Stimulated activated CD4-positive, alpha-beta T cell treated with anti-CD3 and anti-CD28 coated beads, Interleukin-15, amount 100 ng/mL, for 1 hour (primary cell): ENCODE results near the gene TXNDC5.
"Not testable (repeated sequence)": the region's sequence is repeated elsewhere in the genome, so short reads cannot be mapped to it uniquely, and the experiment has no call there.

Experiments used
- DNase-seq, 2 donors: peaks; one replicate each; pipeline ENCODE4 v3.0.0-alpha.2; 2020; ENCODE audit warnings: low read depth in 1 of 2, low spot score in 1 of 2

TXNDC5 gene

GRCh38 chr6:7897461-7898192 is 13.0 kb downstream of the TXNDC5 start:
- no peak for DNase-seq

DNA sequence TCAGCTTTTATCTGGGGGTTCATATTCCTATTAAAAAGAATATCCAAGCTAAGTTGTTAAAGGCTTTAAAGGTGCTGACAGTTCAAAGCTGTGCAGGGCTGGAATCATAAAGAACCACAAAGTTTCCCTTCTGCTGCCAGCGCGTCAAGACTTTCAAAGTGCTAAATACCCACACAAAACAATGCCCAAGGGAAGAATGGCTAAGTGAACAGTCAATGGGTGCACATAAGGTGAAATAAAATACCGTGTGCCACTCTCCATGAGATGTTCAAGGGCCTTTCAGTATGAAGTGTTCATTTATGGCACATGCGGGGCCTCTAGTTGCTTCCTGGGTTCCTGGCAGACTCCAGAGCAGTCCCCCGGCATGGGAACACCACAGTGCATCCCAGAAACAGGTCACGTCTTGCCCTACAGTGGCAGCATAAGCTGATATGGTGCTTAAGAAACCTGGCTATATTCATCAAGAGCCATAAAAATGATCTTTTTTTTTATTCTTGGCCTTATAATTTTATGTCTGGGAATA is 14.1 kb downstream of the TXNDC5 start:
- DNase-seq, result no peak

- no peak for DNase-seq
Measured at GRCh38 chr6:7895125-7895423, 15.5 kb downstream of the TXNDC5 start.

- DNase-seq, result no peak
Measured at GRCh38 chr6:7894262-7895124, 16.1 kb downstream of the TXNDC5 start.

GRCh38 chr6:7893342-7893741 is 17.2 kb downstream of the TXNDC5 start:
- no peak for DNase-seq

GRCh38 chr6:7892367-7892766 is 18.2 kb downstream of the TXNDC5 start:
- DNase-seq, result not testable (repeated sequence)

- no peak for DNase-seq
Measured at GRCh38 chr6:7891078-7891872, 19.3 kb downstream of the TXNDC5 start.

DNA sequence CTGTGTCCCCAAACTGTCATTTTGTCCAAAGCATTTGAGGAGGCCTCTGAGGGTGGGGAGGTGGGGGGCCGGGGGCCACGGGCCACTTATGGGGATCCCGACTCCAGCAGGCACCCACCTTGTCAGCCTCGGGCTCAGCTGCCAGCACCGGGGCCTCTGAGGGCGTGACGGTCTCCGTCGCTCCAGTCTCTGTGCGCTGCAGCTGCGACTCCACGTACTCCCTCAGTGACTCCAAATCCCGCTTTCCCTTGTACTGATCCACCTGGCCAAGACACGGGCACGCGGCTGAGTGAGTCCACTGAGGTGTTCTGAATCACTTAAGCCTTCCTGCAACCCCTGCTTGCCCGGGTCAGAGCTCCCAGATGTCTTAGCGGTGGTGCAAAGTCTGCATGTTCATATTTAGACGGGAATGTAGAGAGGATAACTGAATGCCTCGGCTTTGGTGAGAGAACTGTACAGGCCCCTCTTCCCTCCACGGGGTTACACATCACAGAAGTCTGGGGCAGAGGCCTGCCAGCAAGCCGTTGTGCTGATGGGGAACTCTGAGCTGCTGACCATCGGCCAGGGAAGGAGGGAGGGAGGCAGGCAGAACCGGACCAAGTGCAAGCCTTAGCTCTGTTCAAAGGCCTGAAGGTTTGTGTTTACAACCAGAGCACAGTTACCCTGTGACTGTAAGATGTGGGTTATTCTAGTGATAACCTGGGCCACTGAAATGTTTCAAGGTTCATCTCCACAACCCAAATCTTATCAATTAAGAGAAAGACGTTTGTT is 21.8 kb downstream of the TXNDC5 start:
- no peak for DNase-seq

- no peak for DNase-seq
Measured at GRCh38 chr6:7887278-7887991, 23.2 kb downstream of the TXNDC5 start.

- no peak for DNase-seq
Measured at GRCh38 chr6:7886132-7886531, 24.5 kb downstream of the TXNDC5 start.

DNA sequence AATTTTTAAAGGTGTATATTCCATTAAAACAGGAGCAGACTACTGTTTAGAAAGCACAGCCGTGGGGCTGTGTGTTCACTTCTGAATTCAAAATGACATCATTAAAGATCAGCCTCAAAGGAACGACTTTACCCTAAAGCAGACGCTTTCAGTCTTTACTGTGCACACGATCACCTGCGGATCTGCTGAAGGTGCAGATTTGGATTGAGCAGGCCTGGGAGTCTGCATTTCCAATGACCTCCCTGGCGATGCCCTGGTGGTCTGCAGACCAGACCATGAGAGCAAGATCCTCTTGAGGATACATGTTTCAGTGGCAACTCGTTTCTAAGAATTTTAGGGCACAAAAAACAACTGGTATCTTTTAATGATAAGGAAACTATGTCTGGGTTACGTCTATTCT is 27.2 kb downstream of the TXNDC5 start:
- no peak for DNase-seq

- no peak for DNase-seq
Measured at GRCh38 chr6:7882505-7883257, 27.9 kb downstream of the TXNDC5 start.

DNA sequence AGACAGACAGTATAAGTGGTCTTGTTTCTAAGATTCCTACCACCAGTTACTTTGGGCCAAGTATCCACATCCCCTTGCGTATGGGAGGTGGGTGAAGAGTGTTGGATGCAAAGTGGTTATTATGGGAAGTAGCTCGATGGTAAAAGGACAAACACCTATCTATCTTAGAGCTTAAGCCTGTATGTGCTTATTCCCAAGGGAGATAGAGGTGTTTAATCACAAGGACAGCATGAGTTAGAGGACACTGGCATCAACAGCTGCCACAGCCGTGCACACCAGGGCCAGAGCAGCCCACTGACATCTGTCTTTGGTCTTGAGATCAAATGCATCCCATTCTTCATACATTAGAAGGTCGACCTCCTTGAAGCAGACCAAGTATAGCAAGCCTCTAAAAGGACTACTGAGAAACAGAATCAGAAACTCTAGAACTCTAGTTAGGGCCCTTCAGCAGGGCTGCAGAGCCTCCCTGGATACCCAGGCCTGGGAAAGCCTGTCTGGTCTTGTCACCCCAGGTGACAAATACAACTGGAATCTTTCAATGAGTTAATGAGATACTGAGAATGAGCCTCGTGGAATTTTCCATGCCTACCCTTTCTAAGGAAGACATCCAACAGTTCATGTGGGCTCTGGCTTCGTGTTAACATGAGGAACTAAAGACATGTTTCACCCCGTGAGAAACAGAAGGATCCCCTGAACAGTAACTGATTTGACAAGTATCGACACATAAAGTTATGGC is 28.7 kb downstream of the TXNDC5 start:
- no peak for DNase-seq

DNA sequence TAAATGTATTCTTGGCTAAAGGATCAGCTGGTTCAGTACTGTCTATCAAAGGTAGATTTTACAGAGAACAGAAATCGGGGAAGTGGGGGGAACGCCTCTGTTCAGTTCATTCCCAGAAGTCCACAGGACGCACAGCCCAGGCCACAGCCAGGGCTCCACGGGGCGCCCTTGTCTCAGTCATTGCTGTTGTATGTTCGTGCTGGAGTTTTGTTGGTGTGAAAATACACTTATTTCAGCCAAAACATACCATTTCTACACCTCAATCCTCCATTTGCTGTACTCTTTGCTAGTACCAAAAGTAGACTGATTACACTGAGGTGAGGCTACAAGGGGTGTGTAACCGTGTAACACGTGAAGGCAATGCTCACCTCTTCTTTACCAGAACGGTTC is 29.9 kb downstream of the TXNDC5 start:
- DNase-seq, result no peak

GRCh38 chr6:7879980-7880717 is 30.4 kb downstream of the TXNDC5 start:
- DNase-seq, result no peak

DNA sequence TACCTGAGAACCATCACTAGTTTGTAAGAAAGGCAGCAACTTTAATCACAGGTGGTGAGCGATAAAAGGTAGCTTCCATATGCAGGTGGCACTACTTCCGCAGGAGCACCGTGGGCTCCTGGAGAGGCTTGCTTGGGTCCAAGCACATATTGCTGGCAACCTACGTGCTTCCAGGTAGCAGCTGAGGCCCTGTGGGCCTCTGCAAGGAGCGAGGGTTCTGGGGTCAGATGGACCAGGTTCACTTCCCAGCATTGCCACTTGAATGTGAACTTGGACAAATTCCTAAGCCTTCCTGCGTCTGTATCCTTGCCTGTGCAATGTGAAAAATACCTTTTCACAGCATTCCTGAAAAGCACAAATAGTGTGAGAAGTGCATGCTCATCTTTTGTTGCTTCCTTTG is 31.0 kb downstream of the TXNDC5 start:
- no peak for DNase-seq

- DNase-seq, result no peak
Measured at GRCh38 chr6:7879043-7879442, 31.5 kb downstream of the TXNDC5 start.

- no peak for DNase-seq
Measured at GRCh38 chr6:7878401-7878964, 32.1 kb downstream of the TXNDC5 start.
